SJCRH30 (cell line): ENCODE results near the gene CELF1. TPM values are rescaled to one million over a fixed set of nuclear protein-coding genes. Genes with fewer than 3 reads are reported as not detected.

Experiments used
- DNase-seq, 2 experiments: peaks; one replicate each; pipeline ENCODE4 v3.0.0-alpha.2; 2015 to 2020
- H3K27ac ChIP-seq: fragments of 250-450 bp; sonication (Bioruptor Pico); 2 replicates; pipeline ENCODE4 v1.5.1; 2020; ENCODE audit warnings: mild to moderate bottlenecking, moderate library complexity
- H3K27me3 ChIP-seq: fragments of 250-450 bp; sonication (Bioruptor Pico); 2 replicates; pipeline ENCODE4 v1.5.1; 2020; ENCODE audit warnings: mild to moderate bottlenecking, moderate library complexity
- H3K36me3 ChIP-seq: fragments of 250-450 bp; sonication (Bioruptor Pico); 2 replicates; pipeline ENCODE4 v1.5.1; 2020; ENCODE audit warnings: mild to moderate bottlenecking, moderate library complexity
- H3K4me1 ChIP-seq: fragments of 250-450 bp; sonication (Bioruptor Pico); 2 replicates; pipeline ENCODE4 v1.5.1; 2020; ENCODE audit warnings: mild to moderate bottlenecking, moderate library complexity
- H3K4me3 ChIP-seq: fragments of 250-450 bp; sonication (Bioruptor Pico); 2 replicates; pipeline ENCODE4 v1.5.1; 2020; ENCODE audit warnings: mild to moderate bottlenecking, moderate library complexity
- H3K9me3 ChIP-seq: fragments of 250-450 bp; sonication (Bioruptor Pico); replicated peaks from 2 replicates; pipeline ENCODE4 v1.5.1; 2020; ENCODE audit warnings: mild to moderate bottlenecking, moderate library complexity
- total RNA-seq: library from RNA; depleted of rRNA; stranded (reverse); fragments of >200 nt; shearing (Covaris generic); gene quantifications from 2 replicates; pipeline ENCODE4 v1.2.3, GENCODE V29; 2014

CELF1 gene
- total RNA-seq, 1 experiment from 2014 or later: 108 TPM

DNA sequence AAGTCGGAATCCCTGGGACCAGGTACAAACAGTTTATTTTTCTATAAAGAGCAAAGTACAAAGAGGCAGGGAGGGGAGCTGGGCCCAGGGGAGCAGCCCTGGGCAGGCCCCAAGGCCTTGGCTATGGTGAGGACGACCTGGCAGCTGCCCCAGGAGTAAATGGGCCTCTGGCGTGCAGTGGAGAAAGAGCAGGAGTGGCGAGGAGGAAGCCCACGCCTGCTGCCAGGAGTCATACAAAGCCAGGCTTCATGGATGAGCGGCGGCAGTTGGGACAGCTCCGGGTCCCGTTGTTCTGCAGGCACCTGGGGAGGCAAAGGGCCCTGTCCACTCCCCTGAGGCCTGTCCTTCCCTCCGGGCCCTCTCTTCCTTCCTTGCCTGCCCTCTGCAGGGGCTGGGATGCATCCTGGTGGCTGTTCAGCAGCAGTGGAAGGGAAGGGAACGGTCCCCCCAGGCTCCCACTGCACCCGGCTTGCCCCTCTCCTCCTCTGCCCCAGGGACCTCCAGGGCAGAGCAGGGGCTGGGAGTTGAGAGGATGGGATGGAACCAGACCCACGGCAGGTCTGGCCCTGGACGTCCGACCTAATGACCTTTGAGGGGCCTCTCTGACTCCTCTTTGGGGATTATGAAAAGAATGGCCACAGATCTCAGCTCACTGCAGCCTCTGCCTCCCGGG is 115.0 kb downstream of the CELF1 start:
- Histone ChIP-seq H3K36me3 (peaks cover 20% of the 10 kb centered on the region), H3K27me3 (no peaks in the 10 kb centered on the region), H3K4me3 (no peak overlapping the region), H3K27ac (no peak overlapping the region), H3K4me1 (peaks cover 4% of the 10 kb centered on the region), H3K9me3 (no peaks in the 10 kb centered on the region)
- DNase-seq: no peak

DNA sequence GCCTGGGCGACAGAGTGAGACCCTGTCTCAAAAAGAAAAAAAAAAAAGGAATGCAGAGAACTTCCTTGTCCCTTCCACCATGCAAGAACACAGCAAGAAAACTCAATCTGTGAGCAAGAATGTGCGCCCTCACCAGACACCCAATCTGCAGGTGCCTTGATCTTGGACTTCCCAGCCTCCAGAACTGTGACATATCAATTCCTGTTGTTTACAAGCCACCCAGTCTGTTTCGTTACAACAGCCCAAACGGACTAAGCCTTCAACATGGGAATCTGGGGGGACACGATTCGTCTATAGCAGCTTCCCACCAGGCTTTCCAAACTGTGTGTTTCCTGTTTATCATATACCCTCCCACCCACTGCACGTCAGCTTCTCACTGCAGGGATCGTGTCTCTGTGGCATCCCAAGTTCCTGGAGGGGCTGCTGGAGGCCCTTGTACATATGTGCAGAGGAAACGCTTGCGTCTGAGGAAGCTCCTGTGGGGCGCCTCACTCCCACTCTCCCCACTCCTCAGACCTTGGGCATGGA is 115.7 kb downstream of the CELF1 start:
- H3K4me3 ChIP-seq: no peak overlapping the region
- peaks cover 14% of the 10 kb centered on the region; the same call in 1 of the 2 replicates for H3K36me3 ChIP-seq
- no peak overlapping the region for H3K27ac ChIP-seq
- peaks cover 6% of the 10 kb centered on the region for H3K4me1 ChIP-seq
- no peaks in the 10 kb centered on the region for H3K9me3 ChIP-seq
- no peak for DNase-seq
- H3K27me3 ChIP-seq: no peaks in the 10 kb centered on the region

DNA sequence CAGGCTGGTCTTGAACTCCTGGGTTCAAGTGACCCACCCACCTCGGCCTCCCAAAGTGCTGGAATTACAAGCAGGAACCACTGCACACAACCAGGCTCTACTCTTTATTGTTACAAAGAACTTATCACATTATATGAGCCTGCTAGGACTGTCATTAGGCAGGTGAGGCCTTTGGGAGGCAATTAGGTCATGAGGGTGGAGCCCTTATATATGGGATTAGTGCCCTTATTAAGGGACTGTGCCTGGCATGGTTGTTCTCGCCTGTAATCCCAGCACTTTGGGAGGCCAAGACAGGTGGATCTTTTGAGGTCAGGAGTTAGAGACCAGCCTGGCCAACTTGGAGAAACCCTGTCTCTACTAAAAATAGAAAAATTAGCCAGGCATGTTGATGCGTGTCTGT is 116.2 kb downstream of the CELF1 start:
- Histone ChIP-seq H3K36me3 (peaks cover 8% of the 10 kb centered on the region; the same call in 1 of the 2 replicates), H3K27me3 (no peaks in the 10 kb centered on the region), H3K9me3 (no peaks in the 10 kb centered on the region), H3K4me3 (no peak overlapping the region), H3K27ac (no peak overlapping the region), H3K4me1 (peaks cover 6% of the 10 kb centered on the region)
- no peak for DNase-seq

DNA sequence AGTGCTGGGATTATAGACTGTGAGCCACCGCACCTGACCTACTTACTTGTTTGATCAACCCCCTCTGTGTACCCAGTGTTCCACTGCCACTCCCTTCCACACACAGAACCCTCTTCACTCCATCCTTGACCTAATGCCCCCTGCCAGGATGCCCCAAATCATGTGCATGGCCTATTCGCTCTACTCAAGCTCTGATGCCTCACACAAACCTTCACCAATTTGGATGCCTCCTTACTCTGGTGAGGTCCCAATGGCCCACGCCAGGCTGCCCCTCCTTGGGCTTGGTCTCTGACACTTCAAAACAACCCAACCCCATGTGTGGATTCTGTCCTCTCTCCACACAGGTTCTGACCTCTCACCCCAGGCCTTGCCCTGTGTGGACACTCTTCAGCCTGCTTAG is 117.2 kb downstream of the CELF1 start:
- Histone ChIP-seq H3K4me1 (peaks cover 6% of the 10 kb centered on the region), H3K9me3 (no peaks in the 10 kb centered on the region), H3K36me3 (0 out of 2 replicates have a peak, but pooled peaks cover 4% of the 10 kb centered on the region), H3K27me3 (no peaks in the 10 kb centered on the region), H3K27ac (no peak overlapping the region), H3K4me3 (no peak overlapping the region)
- DNase-seq: no peak

DNA sequence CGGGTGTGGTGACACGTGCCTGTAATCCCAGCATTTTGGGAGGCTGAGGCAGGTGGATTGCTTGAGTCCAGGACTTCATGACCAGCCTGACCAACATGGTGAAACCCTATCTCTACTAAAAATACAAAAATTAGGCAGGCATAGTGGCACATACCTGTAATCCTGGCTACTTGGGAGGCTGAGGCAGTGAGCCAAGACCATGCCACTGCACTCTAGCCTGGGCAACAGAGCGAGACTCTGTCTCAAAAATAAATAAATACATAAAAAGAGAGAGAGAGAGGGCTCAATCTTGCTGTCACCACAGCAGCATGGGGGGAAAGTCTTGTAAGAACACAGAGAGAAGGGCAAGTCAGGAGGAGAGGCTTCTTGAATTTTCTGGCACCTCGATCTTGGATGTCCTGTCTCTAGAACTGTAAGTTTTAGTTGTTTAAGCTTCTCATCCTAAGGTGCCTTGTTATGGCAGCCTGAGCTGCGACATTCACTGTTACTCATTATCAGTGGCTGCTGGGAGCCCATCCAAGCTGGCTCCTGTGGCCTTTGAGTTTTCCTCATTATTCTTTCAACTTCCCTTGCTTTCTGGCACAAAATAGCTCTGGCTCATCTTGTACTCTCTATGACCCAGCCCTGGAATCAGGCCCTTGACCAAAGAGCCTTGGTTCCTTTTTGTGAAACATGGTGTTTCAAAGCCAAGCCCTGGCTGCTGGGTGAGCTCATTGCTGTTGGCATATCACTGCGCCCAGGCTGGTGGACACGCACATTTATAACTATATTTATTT is 118.7 kb downstream of the CELF1 start:
- no peak overlapping the region for H3K27ac ChIP-seq
- no peak overlapping the region for H3K4me3 ChIP-seq
- DNase-seq: no peak
- H3K27me3 ChIP-seq: no peaks in the 10 kb centered on the region
- peaks cover 6% of the 10 kb centered on the region for H3K4me1 ChIP-seq
- H3K36me3 ChIP-seq: no peaks in the 10 kb centered on the region
- no peaks in the 10 kb centered on the region for H3K9me3 ChIP-seq

DNA sequence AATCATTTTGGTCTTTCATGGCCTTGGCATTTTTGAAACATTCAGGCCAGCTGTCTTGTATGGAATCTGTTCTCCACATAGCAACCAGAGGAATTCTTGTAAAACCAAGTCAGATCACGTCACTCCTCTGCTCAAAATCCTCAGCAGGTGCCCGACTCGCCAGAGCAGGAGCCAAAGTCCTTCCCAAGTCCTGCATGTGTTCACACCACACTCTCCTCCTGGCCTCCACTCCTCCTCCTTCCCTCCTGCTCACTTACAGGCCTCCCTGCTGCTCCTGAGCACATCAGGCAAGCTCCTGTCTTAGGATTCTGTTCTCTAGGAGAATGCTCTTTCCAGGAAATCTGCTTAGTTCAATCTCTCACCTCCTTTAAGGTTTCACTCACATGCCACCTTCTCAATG is 119.8 kb downstream of the CELF1 start:
- DNase-seq: peak; percentile 85
- no peaks in the 10 kb centered on the region for H3K27me3 ChIP-seq
- no peak overlapping the region for H3K4me3 ChIP-seq
- H3K36me3 ChIP-seq: no peaks in the 10 kb centered on the region
- no peaks in the 10 kb centered on the region for H3K9me3 ChIP-seq
- no peak overlapping the region for H3K27ac ChIP-seq
- H3K4me1 ChIP-seq: peaks cover 6% of the 10 kb centered on the region

DNA sequence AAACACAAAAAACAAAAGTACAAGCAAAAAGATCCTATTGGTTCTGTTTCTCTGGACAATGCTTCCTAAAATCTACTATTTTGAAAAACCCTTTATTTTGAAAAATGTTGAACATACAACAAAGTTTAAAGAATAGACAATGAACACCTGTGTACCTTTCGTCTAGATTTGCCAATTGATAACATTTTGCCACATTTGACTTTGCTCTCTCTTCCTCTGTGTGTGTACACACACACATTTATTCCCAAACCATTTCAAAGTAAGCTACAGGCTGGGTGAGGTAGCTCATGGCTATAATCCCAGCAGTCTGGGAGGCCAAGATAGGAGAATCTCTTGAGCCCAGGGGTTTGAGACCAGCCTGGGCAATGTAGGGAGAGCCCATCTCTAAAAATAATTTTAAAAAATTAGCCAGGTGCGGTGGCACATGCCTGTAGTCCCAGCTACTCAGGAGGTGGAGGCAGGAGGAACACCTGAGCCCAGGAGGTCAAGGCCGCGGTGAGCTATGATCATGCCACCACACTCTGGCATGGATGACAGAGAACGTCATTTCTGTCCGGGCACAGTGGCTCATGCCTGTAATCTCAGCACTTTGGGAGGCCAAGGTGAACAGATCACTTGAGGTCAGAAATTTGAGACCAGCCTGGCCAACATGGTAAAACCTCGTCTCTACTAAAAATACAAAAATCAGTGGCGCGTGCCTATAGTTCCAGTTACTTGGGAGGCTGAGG is 121.4 kb downstream of the CELF1 start:
- no peak for DNase-seq
- Histone ChIP-seq H3K9me3 (no peaks in the 10 kb centered on the region), H3K27me3 (no peaks in the 10 kb centered on the region), H3K27ac (no peak overlapping the region), H3K4me1 (peaks cover 13% of the 10 kb centered on the region), H3K36me3 (no peaks in the 10 kb centered on the region), H3K4me3 (no peak overlapping the region)

DNA sequence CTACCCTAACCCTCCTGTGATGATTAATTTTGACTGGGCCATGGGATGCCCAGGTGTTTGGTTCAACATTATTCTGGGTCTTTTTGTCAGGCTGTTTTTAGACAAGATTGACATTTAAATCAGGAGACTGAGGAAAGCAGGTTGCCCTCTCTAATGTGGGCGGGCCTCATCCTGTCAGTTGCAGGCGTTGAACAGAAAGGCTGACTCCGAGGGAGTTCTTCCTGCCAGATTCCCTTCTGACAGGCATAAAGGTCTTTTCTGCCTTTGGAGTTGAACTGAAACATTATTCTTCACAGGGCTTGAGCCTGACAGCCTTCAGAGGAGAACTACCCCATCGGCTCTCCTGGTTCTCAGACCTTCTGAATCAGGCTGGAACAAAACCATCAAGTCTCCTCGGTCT is 122.4 kb downstream of the CELF1 start:
- Histone ChIP-seq H3K27ac (no peak overlapping the region), H3K4me1 (peaks cover 13% of the 10 kb centered on the region), H3K27me3 (no peaks in the 10 kb centered on the region), H3K36me3 (0 out of 2 replicates have a peak, but pooled peaks cover under 1% of the 10 kb centered on the region), H3K4me3 (no peak overlapping the region), H3K9me3 (no peaks in the 10 kb centered on the region)
- DNase-seq: no peak

DNA sequence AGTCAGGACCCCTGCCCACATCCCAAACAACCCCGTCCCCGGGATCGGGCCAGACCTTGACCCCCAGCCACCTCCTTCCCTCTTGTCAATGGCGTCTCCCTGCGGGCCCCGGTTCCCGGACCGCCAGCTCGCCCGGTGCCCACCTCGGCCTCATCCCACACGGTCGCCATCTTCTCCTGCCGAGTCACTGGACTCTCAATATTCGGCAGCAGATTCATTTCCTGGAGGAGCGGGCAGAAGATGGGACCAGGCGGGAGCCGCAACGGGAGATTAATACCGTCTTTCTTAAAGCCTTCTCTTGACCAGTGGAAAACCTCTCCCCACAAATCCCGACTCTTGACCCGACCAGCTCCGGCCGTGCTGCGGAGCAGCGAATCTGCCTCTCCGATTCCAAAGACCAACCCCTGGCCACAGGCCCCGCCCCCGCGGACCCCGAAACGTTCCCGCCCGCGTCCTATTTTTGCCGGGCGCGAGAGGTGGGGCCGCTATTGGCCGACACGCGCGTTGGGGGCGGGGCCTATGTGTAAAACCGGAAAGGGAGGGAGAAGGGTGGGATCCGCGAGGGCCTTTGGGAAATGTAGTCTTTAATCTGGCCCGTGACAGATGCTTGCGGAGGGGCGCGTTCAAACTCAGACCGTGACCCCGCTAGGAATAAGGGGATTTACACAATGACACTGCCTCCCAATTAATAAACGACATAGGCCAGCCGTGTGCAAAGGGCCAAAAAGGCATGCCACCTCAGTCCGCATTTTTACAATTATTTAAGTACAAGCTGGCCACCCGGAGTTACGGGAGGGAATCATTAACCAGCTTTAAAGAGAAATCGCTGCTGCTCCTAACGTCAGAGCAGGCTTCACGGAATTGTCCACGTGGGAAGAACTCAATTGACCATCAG is 126.6 kb downstream of the CELF1 start, which contains the start of gene PSMC3:
Gene PSMC3, minus strand, starts transcription at position 378 of the 895 bp plus-strand sequence. Its CDS starts 160 bp downstream, at position 218.
- peak; percentile 99 for DNase-seq
- Histone ChIP-seq H3K4me3 (peak within 1 kb of the TSS; percentile 90), H3K36me3 (peaks cover 29% of the 10 kb centered on the region), H3K27ac (peak within 1 kb of the TSS; percentile 96), H3K9me3 (no peaks in the 10 kb centered on the region), H3K4me1 (peaks cover 6% of the 10 kb centered on the region), H3K27me3 (no peaks in the 10 kb centered on the region)

DNA sequence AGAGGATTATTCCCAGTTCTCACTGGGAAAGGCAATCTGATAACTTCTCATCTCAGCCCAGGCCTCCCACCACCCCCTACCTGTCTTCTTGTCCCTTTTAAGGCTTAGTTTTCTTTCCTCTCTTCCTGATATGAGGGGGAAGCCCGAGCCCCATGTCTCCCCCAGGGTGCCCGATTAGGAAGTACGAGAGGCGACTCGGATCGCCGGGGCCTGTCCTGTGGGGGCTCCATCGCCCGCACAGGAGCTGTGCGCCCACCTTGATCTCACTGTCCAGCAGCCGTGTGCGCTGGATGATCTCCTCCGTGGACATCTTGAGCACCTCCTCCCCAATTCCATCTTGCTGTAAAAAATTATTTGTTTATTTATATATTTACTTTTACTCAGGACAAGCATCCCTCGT is 127.3 kb downstream of the CELF1 start:
- peaks cover 33% of the 10 kb centered on the region for H3K36me3 ChIP-seq
- H3K27me3 ChIP-seq: no peaks in the 10 kb centered on the region
- DNase-seq: no peak

DNA sequence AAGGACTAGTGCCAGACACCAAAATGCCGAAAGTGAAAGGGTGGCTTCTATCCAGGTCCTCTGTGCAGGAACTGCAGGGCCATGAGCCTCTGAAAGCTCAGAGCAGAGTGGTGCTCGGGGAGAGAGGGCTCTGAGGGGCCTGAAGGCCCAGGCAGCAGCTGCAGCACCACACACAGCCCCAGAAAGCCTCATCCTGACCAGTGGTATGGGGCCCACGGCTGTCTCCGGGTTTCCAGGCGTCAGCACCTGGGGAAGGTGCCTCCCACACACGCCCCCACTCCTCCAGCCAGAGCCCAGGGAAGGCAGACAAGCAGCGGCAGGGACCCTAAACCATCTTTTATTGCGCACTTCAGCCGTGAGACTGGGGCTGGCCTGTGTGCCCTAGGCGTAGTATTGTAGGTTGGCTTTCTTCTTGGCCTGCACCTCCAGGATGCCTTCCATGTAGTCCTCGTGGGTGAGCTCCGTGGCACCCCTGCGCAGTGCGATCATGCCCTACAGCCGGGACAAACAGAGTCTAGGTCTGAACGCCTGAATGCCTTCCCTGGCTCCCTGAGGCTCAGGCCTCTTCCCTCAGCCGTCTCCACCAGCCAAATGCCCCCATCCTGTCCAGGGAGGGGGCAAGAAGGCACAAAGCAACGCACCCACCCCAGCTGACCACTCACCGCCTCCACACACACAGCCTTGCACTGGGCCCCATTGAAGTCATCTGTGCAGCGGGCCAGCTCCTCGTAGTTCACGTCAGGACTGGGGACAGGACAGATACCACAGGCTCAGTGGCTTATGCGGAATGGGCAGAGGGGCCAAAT is 134.3 kb downstream of the CELF1 start:
- no peak for DNase-seq
- Histone ChIP-seq H3K4me3 (no peak overlapping the region), H3K9me3 (no peaks in the 10 kb centered on the region), H3K4me1 (peaks cover 26% of the 10 kb centered on the region), H3K27me3 (no peaks in the 10 kb centered on the region), H3K36me3 (peaks cover 48% of the 10 kb centered on the region), H3K27ac (no peak overlapping the region)

More for the DNA sequence above, 127.3 kb downstream of the CELF1 start:
- peak overlapping the region; percentile 96 for H3K27ac ChIP-seq
- H3K9me3 ChIP-seq: no peaks in the 10 kb centered on the region
- peaks cover 6% of the 10 kb centered on the region for H3K4me1 ChIP-seq
- peak overlapping the region; percentile 90 for H3K4me3 ChIP-seq

DNA sequence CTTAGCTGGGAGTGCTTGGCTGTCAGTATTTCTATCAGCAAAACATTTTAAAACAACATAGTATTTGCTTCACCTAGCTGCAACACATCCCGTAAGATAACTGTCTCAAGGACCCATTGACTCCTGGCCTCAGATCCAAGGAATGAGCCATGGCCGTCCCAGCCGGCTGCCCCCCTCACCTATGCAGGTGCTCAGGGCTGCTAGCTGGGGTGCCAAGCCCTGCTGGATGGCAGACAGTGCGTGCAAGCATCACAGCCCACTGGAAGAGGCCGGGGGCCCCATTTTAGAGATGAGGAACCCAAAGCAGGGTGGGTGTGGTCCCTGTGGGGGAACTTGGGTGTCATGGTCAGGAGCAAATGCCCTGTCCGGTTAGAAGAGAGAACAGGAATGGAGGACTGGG is 135.2 kb downstream of the CELF1 start:
- H3K9me3 ChIP-seq: no peaks in the 10 kb centered on the region
- no peak overlapping the region for H3K27ac ChIP-seq
- H3K27me3 ChIP-seq: no peaks in the 10 kb centered on the region
- DNase-seq: no peak
- peaks cover 26% of the 10 kb centered on the region for H3K4me1 ChIP-seq
- H3K4me3 ChIP-seq: no peak overlapping the region
- H3K36me3 ChIP-seq: peaks cover 44% of the 10 kb centered on the region

DNA sequence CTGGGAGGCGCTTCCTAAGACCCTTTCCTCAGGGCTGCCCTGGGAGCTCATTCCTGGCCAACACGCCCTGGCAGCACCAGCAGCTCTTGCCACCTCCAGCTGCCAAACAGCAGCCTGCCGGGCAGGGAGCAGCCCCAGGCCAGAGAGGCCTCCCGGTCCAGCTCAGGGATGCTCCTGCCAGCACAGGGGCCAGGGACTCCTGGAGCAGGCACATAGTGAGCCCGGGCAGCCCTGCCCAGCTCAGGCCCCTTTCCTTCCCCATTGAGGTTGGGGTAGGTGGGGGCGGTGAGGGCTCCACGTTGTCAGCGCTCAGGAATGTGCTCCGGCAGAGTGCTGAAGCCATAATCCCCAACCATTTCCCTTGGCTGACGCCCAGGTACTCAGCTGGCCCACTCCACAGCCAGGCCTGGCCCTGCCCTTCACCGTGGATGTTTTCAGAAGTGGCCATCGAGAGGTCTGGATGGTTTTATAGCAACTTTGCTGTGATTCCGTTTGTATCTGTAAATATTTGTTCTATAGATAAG is 136.9 kb downstream of the CELF1 start:
- Histone ChIP-seq H3K9me3 (no peaks in the 10 kb centered on the region), H3K36me3 (peaks cover 35% of the 10 kb centered on the region), H3K27ac (peak overlapping the region; percentile 53), H3K27me3 (no peaks in the 10 kb centered on the region), H3K4me3 (no peak overlapping the region), H3K4me1 (peaks cover 26% of the 10 kb centered on the region)
- peak; percentile 95 for DNase-seq
